ENCODE data around the gene CNBP. TPM values are rescaled to one million over a fixed set of nuclear protein-coding genes. Genes with fewer than 3 reads are reported as not detected.

CNBP gene
- total and polyA plus RNA-seq, 2 of the 13 experiments (the other 11 are each of a cell fraction or from before 2014, with no cell fraction given): 282 to 354 TPM

- TF ChIP-seq TRIM24 (CRISPR knock-in tag; IDR thresholded peaks at IDR 0.05): no peak
- TF ChIP-seq RNF219 (CRISPR knock-in tag; IDR thresholded peaks at IDR 0.05): no peak
- no peak for TF ChIP-seq SP140L (CRISPR knock-in tag; IDR thresholded peaks at IDR 0.05; ENCODE audit: borderline replicate concordance)
- no peak for TF ChIP-seq RFX1 (IDR thresholded peaks at IDR 0.05)
- no peak for TF ChIP-seq NR0B2 (CRISPR knock-in tag; IDR thresholded peaks at IDR 0.05)
- no peak for TF ChIP-seq ZNF207 (IDR thresholded peaks at IDR 0.05; ENCODE audit: borderline replicate concordance)
- no peak for TF ChIP-seq ISX (CRISPR knock-in tag; conservative IDR thresholded peaks at IDR 0.05)
- TF ChIP-seq KDM2A (CRISPR knock-in tag; IDR thresholded peaks at IDR 0.05; ENCODE audit: borderline replicate concordance, low read depth): peak; percentile 46; the same call in 1 of the 2 replicates
- TF ChIP-seq ZNF362 (CRISPR knock-in tag; IDR thresholded peaks at IDR 0.05; ENCODE audit: borderline replicate concordance): 0 out of 2 replicates have a peak, but pooled peaks have one; percentile 18
- no peak for TF ChIP-seq PCBP1 (IDR thresholded peaks at IDR 0.05; ENCODE audit: borderline replicate concordance, low read depth, low read length)
- TF ChIP-seq TOE1 (CRISPR knock-in tag; IDR thresholded peaks at IDR 0.05): no peak
- no peak for TF ChIP-seq MAFG (CRISPR knock-in tag; IDR thresholded peaks at IDR 0.05)
- no peak for TF ChIP-seq REXO4 (CRISPR knock-in tag; IDR thresholded peaks at IDR 0.05; ENCODE audit: borderline replicate concordance)
- TF ChIP-seq ZNF564 (CRISPR knock-in tag; IDR thresholded peaks at IDR 0.05): 0 out of 2 replicates have a peak, but pooled peaks have one; percentile 35
- TF ChIP-seq ZNF724P (CRISPR knock-in tag; IDR thresholded peaks at IDR 0.05; ENCODE audit: borderline replicate concordance): 0 out of 2 replicates have a peak, but pooled peaks have one; percentile 21
- TF ChIP-seq TBX3 (IDR thresholded peaks at IDR 0.05; ENCODE audit: borderline replicate concordance): no peak
- no peak for TF ChIP-seq FOSL1 (CRISPR knock-in tag; IDR thresholded peaks at IDR 0.05; ENCODE audit: borderline replicate concordance)
- TF ChIP-seq SP2 (CRISPR knock-in tag; IDR thresholded peaks at IDR 0.05): no peak
- no peak for TF ChIP-seq CREB1 (IDR thresholded peaks at IDR 0.05)
- peak; percentile 46; the same call in 1 of the 2 replicates for TF ChIP-seq CREB1 (CRISPR knock-in tag; IDR thresholded peaks at IDR 0.05)
- TF ChIP-seq MAZ (IDR thresholded peaks at IDR 0.05; ENCODE audit: borderline replicate concordance, low read depth, low read length): 0 out of 2 replicates have a peak, but pooled peaks have one; percentile 41
- TF ChIP-seq MAZ (CRISPR knock-in tag; IDR thresholded peaks at IDR 0.05; ENCODE audit: low read depth): no peak
- no peak for TF ChIP-seq ZFP37 (CRISPR knock-in tag; IDR thresholded peaks at IDR 0.05; ENCODE audit: borderline replicate concordance)
- TF ChIP-seq ZBTB49 (CRISPR knock-in tag; IDR thresholded peaks at IDR 0.05; ENCODE audit: borderline replicate concordance): no peak
- no peak for TF ChIP-seq CBX1 (IDR thresholded peaks at IDR 0.05; ENCODE audit: low read depth)
- no peak for TF ChIP-seq CC2D1A (CRISPR knock-in tag; IDR thresholded peaks at IDR 0.05)
Measured at GRCh38 chr3:129224984-129225393, 41.3 kb upstream of the CNBP start (continued).

Data from HepG2 (cell line).